AG09309 (cell line): Measurements from ENCODE around the gene MALAT1.
"Not testable (repeated sequence)": the region's sequence is repeated elsewhere in the genome, so short reads cannot be mapped to it uniquely, and the experiment has no call there.

Source experiments
- DNase-seq: peaks from one replicate; pipeline ENCODE4 v3.0.0-alpha.2; 2010; ENCODE audit warnings: low read depth
- H3K4me3 ChIP-seq: 2 replicates; pipeline ENCODE4 v1.5.1; 2011; ENCODE audit warnings: mild to moderate bottlenecking, low read depth, low read length, moderate library complexity; ENCODE audit not compliant: control insufficient read depth
- CTCF ChIP-seq: IDR thresholded peaks from 2 replicates; pipeline ENCODE4 v1.5.1; 2011; ENCODE audit warnings: mild to moderate bottlenecking, low read depth, low read length, inconsistent platforms; ENCODE audit not compliant: insufficient read depth, control insufficient read depth; ENCODE audit errors: missing control alignments

MALAT1 gene

GRCh38 chr11:65498977-65499712 is at the start of gene MALAT1:
Gene MALAT1 (plus strand): TSS chr11:65499045.
- no peak for DNase-seq
- H3K4me3 ChIP-seq, result peak within 1 kb of the TSS; percentile 74
- no peak for TF ChIP-seq CTCF

DNA sequence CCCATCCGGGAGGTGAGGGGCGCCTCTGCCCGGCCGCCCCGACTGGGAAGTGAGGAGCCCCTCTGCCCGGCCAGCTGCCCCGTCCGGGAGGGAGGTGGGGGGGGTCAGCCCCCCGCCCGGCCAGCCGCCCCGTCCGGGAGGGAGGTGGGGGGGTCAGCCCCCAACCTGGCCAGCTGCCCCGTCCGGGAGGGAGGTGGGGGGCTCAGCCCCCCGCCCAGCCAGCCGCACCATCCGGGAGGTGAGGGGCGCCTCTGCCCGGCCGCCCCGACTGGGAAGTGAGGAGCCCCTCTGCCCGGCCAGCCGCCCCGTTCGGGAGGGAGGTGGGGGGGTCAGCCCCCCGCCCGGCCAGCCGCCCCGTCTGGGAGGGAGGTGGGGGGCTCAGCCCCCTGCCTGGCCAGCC is 47.5 kb upstream of the MALAT1 start:
- not testable (repeated sequence) for H3K4me3 ChIP-seq, DNase-seq

- not testable (repeated sequence) for H3K4me3 ChIP-seq, DNase-seq
Observed at GRCh38 chr11:65452259-65452658, 46.6 kb upstream of the MALAT1 start.

GRCh38 chr11:65452806-65453490 is 45.9 kb upstream of the MALAT1 start:
- TF ChIP-seq CTCF, result no peak
- peak; percentile 87 for DNase-seq
- H3K4me3 ChIP-seq, result no peak overlapping the region

GRCh38 chr11:65454311-65454695 is 44.5 kb upstream of the MALAT1 start:
- no peak for DNase-seq
- H3K4me3 ChIP-seq, result peak overlapping the region; percentile 58
- TF ChIP-seq CTCF, result no peak

GRCh38 chr11:65454696-65455456 is 44.0 kb upstream of the MALAT1 start:
- DNase-seq, result no peak
- H3K4me3 ChIP-seq, result peak overlapping the region; percentile 58
- no peak for TF ChIP-seq CTCF

GRCh38 chr11:65456418-65456817 is 42.4 kb upstream of the MALAT1 start:
- H3K4me3 ChIP-seq, result no peak overlapping the region
- no peak for DNase-seq
- no peak for TF ChIP-seq CTCF
